IPS-NIHi7 (cell line): ENCODE results near the gene CLTCL1.

Source experiments
- DNase-seq: peaks from one replicate; pipeline ENCODE4 v3.0.0; 2012; ENCODE audit warnings: mixed read lengths; ENCODE audit errors: extremely low spot score

Gene CLTCL1

DNA sequence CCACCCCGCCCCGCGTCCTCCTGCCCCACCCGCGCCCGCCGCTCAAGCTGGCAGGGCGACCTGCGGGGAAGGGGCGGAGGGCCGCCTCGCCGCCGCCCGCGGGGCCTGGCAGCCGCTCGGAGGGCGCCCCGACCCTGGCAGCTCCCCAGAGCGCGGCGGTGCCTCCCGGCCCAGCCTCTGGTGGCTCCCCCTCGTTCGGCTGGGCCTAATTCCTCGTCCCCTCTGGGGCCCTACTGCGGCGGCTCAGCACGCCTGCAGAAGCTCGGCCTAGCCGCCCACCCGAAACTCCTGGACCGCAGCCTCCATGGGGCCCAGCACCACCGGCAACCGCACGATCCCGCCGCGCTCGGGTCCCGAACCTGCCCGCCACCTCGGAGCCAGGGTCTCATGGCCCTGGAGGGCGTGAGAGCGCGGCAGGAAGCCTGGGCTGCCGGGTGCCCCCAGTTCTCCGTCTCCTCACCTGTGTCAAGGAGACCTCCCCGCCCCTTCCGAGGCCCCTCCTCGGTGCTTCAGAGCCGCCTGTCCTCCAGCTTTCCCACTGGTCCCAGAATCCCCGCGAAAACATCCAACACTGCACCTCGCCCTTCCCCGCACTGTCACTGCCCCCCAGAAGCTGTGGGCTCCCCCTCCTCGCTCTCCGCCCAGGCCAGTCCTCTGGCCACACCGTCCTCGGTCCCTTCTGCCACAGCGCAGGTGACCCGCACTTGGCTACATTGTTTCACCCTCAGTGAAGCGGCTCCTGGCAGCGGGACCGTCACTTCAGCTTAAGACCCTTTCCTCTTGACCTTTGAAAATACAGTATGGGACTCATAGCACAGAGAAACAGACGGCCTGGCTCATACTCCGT, 140.8 kb downstream of the CLTCL1 start:
- no peak for DNase-seq

DNA sequence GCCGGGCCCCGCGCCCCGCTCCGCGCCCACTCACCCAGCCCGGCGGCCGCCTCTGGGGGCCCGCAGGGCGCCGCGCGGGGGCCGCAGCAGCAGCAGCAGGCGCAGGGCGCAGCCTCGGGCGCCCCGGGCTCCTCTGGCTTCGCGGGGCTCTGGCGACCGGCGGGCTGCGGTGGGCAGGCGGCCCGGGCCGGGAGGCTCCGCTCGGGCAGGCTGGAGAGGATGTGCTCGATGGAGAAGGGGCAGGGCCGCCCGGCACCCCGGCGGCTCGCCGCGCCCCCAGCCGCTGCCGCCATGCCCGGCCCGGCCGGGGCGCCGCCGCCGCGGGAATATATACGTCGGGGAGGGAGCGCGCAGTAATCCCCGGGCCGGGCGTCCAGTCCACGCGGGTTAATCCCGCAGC, 141.5 kb downstream of the CLTCL1 start, which contains the start of gene GSC2:
Gene GSC2 (minus strand): TSS at position 302 of the 400 bp plus-strand sequence. CDS start 9 bp downstream, at position 293.
- DNase-seq: no peak

DNA sequence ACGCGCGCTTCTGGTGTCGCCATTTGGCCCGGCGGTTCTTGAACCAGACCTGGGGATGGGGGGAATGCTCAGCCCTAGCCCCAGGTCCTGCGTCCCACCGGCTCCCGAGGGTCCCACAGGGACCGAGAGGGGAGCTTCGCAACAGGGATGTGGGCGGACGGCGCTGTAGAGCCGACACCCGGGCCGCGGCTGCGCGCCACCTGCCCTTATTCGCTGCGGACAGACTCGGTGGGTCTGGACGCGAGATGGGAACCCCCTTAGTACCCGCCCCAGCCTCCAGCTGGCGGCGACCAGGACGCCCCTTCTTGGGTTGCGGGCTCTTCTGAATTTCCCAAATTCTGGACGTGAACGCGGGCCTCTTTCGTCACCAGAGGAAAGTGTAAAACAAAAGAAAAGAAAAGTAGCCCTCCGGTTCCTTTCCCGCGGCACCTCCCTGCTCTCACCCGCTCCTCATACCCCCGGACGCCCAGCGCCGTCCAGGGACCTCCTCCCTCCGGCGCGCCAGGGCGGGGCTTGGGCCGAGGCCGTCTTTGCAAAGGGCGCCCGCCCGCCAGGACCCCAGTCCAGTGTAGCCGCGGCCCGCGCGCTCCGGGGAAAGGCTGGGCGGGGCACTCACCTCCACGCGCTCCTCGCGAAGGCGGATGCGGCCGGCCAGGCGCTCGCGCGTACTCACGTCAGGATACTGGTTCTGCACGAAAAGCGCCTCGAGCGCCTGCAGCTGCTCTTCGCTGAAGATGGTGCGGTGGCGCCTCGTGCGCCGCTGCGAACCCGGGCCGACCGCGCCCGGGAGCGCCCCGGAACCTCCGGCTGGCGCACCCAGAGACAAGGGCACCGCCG, 142.3 kb downstream of the CLTCL1 start:
- DNase-seq: peak; percentile 61

DNA sequence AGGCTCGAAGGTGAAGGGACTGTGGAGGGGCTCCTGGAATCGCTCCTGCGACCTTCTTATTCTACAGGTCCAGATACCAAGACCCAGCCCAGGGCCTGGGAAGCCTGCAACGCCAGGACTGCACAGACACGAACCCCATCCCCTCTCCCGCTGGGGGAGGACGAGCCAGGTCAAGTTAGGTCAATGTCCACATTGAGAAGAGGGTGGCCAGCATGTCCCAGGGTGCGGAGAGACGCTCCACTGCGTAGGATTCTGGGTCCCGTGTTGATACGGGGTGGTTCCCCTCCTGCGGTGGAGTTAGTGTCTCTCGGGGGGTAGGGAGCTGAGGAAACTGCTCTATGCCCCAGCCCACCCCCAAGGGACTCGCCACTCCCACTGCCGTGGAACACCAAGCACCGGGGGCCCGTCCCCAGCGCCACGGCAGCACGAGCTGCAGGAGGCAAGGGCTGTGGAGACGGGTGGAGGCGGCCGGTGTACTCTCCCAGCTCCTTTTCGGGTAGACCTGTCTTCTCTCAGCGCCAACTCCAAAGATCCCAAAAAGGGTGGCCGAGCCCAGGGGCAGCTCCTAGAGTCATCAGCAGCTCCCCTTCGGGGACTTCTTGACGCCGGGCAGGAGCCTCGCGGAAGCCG, 143.0 kb downstream of the CLTCL1 start:
- DNase-seq: no peak

DNA sequence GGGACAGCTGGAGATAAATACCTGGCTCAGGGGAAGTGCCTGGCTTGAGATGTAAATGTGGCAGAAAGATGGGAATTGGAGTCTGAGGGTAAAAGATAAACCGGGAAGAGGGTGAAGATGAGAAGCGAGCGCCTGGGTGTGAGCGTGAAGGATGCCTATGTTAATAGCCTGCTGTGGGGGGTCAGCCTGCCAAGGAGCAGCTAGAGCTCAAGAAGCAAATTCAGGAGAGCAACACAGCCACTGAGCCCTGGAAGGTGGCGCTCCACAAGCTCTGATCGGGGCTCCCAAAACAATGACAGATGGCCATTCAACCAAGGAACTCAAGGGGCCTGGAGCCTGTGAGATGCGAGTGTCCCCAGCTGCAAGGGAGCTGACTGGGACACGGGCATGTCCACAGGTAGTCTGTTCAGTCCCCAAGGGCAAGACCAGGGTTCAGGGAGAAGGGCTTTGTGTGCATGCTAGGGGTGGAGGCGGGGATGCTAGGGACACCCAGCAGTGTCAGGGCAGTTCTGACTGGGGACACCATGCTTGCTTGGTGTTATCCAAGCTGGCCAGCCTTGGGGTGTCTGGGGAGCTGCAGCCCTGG, 144.2 kb downstream of the CLTCL1 start:
- peak; percentile 51 for DNase-seq

DNA sequence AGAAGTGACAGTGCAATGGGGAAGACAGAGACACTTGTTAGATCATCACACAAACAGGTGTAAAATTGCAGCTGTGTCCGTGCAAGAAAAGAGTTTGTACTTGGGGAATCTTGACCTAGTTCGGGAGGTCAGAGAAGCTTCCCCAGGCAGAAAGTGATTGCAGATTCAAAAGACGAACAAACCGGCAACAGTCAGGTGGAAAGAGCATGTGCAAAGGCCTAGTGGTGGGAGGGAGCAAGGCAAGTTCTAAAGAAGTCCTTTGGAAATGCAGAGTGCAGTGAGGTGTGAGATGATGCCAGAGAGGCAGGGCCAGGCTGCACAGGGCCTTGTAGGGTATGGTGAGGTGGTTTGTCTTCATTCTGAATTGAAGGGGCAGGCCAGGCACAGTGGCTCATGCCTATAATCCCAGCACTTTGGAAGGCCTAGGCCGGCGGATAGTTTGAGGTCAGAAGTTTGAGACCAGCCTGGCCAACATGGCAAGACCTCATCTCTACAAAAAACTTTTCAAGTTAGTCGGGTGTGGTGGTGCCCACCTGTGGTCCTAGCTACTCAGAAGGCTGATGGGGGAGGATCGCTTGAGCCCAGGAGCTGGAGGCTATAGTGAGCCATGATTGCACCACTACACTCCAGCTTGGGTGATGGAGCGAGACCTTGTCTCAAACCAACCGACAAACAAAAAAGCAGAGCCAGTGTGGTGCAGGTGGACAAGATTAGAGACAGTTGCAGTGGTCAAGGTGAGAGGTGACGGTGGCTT, 145.1 kb downstream of the CLTCL1 start:
- no peak for DNase-seq

DNA sequence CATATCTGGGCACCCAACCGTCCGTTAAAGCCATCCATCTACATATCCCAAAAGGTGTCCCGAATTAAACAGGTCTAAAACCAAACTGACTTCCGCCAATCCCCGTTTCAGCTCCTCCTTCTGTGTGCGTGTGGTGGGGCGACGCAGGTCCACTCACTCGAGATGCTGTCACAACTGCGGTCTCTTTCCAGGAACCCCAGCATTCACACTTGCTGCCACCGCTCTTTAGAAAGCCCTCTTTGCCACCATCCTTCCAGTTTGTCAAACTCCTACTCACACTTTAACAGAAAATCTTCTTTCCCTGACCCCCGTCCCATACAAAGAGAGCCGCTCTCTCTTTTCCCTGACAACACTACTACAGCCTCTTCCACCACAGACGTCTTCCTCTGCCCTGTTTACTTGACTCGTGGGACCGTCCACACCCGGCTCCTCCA, 147.5 kb downstream of the CLTCL1 start:
- no peak for DNase-seq

DNA sequence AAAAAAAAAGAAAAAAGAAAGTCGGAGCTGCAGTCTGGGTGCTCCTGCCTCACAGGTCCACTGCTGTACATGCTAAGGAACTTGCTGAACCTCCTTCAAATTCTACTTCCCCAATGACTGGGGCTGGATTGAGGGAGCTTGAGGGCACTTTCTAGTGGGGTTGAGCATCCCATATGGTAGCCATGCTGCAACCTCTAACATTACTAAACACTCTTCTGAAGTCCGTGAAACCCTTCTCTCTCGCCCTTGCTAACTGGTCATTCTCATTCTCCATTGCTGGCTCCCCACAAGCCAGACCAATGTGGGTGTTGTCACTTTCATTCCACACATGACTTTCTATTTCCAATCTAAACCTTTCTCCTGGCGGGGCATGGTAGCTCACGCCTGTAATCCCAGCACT, 148.3 kb downstream of the CLTCL1 start:
- DNase-seq: no peak

DNA sequence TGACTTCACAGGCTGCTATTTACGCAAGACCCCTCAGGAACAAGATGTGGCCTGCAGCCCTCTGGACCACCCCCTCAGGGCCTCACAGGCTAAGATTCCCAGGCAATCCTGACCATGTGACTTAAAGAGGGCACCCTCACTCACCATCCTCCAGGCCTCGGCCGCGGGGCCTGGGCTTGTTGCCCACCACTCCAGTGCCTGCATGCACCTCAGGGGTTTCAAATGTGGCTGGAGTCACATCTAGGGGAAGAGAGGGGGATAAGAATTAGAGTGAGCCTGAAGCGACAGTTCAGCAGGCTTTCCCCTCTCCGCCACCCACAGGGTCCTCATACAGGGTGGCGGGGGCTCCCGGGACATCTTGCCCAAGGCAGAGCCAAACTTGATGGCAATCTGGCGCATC, 149.1 kb downstream of the CLTCL1 start:
- no peak for DNase-seq

DNA sequence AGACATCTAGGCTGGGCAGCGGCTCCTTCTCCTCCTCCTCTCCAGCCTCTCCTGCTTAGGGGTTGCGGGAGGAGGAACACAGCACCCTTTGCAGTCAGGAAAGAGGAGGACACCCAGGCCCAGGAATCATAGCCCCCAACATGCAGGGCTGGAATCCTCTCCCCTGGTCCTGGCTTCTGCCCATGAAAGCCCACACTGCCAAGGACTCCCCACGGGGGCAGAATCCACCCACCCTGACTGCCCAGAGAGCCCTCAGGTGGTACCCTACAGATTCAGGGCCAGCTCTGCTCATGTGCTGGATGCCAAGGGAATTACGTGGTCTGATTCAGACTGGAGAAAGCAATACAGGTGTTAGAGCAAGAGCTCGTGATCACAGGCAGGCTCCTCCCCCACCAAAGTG, 151.5 kb downstream of the CLTCL1 start:
- no peak for DNase-seq

DNA sequence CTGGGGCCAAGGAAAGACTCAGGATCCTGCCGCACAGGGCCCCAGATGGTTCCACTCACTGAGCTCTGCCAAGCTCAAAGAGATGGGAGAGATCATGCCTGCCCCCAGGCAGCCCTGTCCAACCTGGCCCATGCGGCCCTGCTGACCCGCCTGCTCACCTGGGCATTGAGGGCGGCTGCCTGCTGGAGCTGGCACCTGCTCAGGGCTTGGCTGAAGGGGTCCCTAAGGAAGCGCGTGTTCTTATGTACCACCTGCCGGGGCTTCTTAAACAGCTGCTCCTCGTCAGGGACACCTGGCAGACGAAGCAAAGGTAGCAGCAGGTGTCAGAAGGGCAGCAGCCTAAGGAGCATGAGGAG, 152.5 kb downstream of the CLTCL1 start:
- no peak for DNase-seq

DNA sequence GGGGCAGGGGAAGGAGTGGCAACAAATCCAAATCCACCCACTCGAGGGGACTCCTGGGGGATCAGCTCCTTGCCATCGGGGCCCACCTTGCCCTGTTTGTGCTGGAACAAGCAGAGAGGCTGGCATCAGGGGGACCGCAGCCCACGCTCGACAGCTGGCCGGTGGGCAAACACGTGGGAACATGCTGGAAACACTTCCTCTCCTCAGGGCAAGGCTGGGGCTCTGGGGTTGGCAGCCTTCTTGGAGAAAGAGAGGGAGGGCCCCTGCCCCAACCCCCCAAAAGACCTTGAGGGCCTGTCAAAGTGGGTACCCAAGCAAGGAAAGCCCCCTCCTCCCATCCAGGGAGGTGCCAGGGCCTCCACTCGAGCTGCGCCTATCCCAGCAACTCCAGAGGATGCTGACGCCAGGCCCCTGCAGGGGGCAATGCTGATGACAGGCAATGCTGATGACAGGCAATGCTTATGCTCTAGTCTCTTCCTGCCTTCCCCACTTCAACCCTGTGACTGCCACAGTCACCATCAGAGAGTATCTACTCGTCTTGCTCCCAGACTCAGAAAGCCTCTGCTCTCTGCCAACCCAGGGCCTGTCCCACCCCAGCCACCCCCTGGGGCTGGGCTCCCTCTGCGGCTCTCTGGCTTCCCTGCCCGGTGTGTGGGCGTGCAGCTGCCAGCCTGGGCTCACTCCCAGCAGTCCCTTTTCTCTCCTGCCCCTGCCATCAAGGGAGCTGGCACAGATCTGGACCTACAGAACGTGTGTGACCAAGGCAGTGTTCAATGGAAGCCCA, 153.1 kb downstream of the CLTCL1 start:
- no peak for DNase-seq

DNA sequence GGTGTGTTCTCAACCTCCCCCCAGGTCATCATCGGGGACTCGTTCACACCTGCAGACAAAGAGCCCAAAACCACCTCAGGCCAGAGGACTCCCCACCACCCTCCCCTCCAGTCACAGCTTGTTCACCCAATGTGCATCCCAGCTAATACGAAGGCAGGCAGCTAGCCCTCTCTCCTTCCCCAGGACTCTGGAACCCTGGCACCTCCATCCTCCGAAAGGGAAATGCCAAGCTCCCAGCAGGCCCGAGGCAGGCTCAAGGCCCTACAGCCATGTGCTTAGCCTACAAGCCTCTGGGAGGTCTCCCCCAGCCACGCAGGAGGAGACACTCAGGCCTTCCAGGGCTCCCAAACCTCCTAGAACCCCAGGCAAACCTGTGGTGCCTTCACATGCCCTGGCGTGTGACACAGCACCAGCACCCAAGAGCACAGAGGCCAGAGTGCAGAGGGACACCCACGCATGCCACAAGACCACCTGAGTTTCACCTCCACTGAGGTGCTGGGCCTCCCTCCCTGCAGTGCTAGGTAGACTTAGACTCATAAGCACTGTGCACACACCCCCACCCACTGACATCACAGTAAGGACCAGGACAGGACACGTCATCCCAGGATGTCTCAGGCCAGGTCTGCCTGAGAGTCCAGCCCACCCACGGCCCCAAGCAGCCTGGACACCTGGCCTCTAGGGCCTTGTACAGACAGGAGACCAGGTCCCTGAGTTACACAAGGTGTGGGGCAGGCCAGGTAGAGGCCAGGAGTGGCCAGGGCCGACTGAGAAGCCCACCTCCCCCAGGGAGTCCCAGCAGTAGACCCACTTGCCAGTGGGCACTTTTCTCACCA, 153.9 kb downstream of the CLTCL1 start:
- DNase-seq: no peak

DNA sequence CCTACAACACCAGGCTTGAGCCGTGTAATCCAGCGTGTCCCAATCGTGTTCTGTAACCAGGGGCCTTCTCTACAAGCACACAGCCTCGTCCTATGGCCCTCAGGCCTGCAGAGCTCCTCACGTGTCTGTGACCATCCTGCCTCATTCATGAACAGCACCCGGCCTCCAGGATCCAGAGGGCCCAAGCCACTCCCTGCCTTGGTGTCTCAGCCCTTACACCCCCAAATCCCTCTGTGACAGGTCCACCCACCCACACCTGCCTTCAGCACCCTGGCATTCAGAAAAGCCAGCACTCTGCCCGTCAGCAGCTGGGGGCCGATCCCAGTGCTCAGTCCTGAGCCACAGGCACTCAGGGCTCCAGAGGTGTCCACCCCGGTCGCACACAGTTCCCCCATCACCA, 154.6 kb downstream of the CLTCL1 start:
- no peak for DNase-seq

DNA sequence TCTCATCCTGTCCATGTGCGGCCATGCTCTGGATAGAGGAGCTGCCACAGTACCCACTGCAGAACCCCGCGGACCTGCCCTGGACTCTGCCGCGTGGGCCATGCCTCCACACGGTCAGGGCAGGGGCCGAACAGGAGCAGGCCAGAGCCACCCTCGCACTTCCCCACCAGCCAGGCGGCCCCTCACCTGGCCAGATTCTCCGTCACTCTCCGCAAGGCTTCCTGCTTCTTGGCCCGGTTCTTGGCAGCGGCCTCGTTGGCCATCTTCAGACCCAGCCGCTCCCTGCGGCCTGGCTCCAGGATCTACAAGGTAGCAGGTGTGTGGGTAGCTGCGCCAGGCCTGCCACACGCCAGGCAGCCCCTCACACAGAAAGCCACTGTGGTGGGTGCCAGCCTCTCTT, 156.6 kb downstream of the CLTCL1 start:
- no peak for DNase-seq

DNA sequence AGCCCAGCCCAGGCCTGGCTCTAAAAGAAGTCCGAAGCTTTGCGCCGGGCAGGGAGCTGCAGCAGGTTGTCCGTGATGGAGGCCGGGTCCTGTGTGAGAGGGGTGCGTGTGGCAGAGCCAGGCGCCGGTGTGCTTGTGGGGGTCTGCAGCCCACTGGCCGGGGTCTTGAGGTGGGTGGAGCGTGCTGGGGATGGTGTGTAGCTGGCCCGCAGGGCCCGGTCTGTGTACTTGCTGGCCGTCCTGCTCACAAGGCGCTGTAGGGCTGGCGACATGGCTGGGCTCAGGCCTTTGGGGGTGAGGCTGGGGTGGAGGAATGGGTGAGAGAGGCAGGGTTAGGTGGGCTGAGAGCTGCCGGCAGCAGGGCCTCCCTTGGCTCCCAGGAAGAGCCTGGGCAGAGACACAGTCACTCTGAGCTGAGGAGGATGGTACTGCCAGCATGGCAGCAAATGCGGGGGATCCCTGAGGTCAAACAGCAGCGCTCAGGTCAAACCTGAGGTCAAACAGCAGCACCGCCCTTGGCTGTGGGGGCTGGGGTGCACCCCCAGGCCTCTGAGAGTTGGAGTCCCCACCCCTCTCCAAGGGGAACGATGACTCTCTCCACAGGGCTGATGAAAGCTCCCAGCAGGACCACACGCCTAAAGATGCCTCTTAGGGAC, 157.2 kb downstream of the CLTCL1 start:
- DNase-seq: no peak

DNA sequence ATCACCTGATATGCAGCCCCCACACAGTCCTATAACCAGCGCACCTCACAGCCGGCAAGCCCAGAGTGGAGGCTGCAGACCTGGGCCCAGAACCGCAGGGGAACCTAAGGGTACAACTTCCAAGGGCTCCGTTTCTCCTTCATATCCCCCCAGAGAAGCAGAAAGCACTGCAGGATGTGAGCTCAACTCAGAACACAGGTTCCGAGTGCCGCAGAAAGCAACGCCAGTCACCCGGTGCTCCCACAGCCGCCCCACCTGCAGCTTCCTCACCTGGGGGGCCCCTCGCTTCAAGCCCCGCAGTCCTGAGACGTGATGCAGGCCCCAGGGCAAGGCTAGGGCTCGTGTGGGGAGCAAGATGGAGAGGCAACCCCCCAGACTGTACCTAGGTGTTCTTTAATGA, 158.0 kb downstream of the CLTCL1 start:
- no peak for DNase-seq

DNA sequence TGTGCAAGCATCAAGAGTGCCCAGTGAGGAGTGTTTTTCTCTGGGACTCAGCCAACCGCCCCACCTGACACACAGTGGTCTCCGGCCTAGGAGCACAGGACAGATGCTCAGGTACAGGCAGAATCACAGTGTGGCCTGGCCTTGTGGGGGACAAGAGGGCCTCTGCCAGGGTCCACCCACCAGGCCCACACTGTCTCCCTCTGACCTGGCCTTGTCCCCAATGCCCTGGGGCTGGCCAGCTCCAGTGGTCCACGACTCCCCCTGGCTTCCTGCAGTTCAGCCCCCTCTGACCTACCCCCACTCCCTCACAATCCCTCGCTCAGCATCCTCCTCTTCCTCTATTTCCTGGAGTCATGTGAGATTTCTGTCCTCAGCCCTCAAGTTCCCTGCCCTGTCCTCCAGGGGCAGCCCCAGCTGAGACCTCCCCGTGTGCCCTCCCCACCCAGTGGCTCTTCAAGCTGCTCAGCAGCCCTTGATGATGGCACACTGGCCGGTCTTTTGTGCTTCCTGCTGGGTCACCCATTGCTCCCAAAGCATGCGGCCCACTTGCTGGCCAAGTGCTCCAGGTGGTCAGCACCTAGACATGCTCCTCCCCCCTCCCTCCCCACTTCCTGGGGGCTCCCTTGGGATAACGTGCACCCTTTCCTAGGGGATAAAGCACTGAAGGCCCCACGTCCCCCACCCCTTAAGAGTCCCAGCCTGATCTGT, 158.7 kb downstream of the CLTCL1 start:
- DNase-seq: no peak
